Colonic mucosa (tissue), 4 donors: ENCODE measurements around the gene ZBTB38. TPM values are rescaled to one million over a fixed set of nuclear protein-coding genes. Genes with fewer than 3 reads are reported as not detected.

ENCODE experiments used
- DNase-seq: peaks from one replicate; pipeline ENCODE4 v3.0.0-alpha.2; 2020
- H3K27ac ChIP-seq: fragments of 200-600 bp; one replicate; pipeline ENCODE4 v1.8.0; 2021
- H3K27me3 ChIP-seq: fragments of 200-600 bp; one replicate; pipeline ENCODE4 v1.8.0; 2021
- H3K36me3 ChIP-seq: fragments of 200-600 bp; one replicate; pipeline ENCODE4 v1.8.0; 2021
- H3K4me1 ChIP-seq: fragments of 200-600 bp; one replicate; pipeline ENCODE4 v1.8.0; 2021; ENCODE audit warnings: mild to moderate bottlenecking
- H3K4me3 ChIP-seq: fragments of 200-600 bp; one replicate; pipeline ENCODE4 v1.8.0; 2021
- H3K9ac ChIP-seq, 2 donors: one replicate each; pipeline ENCODE4 v1.7.0; 2013; ENCODE audit warnings: control low read depth in 2 of 2, low read depth in 2 of 2, low read length in 2 of 2
- H3K9me3 ChIP-seq: fragments of 200-600 bp; one replicate; pipeline ENCODE4 v1.8.0; 2021
- CTCF ChIP-seq: fragments of 200-600 bp; IDR thresholded peaks from one replicate; pipeline ENCODE4 v1.8.0; 2022; ENCODE audit warnings: antibody characterized with exemption, mild to moderate bottlenecking
- intact Hi-C: fragments of 100-400 bp; cut with DNase I; formaldehyde crosslinking; loops from one replicate; pipeline ENCODE4 v1.14.1; 2022
- total RNA-seq, 2 donors: library from RNA; stranded (reverse); fragmentation: NEBNext Ultra II Directional in 1 of 2; extraction: Animal tissue kit (Norgen Biotek cat#: 25700) in 1 of 2; gene quantifications; one replicate each; pipeline ENCODE4 v1.2.1, GENCODE V29; 2021
- donor health status: healthy.
- donor health status: DM: no; HTN: no; CAD: no.
- donor health status: DM: no; HTN: no; CAD: no.

ZBTB38 gene
- total RNA-seq, 2 donors from 2014 or later, result 95.5 to 112 TPM

DNA sequence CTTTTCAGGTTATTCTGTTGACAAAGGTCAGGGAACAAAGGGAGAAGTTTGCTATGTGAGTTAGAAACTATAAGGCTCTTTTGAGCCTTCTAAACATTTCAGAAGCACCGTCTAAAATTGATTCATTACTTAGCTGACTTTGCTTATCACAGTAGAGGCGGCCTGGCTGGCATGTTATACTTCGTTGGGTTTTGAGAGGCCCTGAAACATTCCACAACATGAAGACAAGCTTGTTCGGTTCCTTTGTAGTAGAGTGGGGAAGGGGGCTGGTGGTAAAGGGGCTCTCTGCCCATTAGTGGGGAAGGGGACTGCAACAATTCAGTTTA is 23.6 kb downstream of the ZBTB38 start:
- Histone ChIP-seq H3K4me1 (peaks cover 7% of the 10 kb centered on the region), H3K36me3 (no peaks in the 10 kb centered on the region)

GRCh38 chr3:141392416-141392815 is 24.1 kb downstream of the ZBTB38 start:
- intact Hi-C loops, result no loop called here
- H3K27me3 ChIP-seq, result no peaks in the 10 kb centered on the region
- H3K4me3 ChIP-seq, result no peak overlapping the region
- peaks cover 7% of the 10 kb centered on the region for H3K4me1 ChIP-seq
- DNase-seq, result no peak
- no peak overlapping the region for H3K27ac ChIP-seq
- H3K9me3 ChIP-seq, result no peaks in the 10 kb centered on the region
- TF ChIP-seq CTCF, result no peak
- no peaks in the 10 kb centered on the region for H3K36me3 ChIP-seq
- H3K9ac ChIP-seq, result no peak overlapping the region

More for the DNA sequence above, 23.6 kb downstream of the ZBTB38 start:
- DNase-seq, result no peak
- Histone ChIP-seq H3K9me3 (no peaks in the 10 kb centered on the region), H3K9ac (no peak overlapping the region), H3K27ac (no peak overlapping the region), H3K27me3 (no peaks in the 10 kb centered on the region), H3K4me3 (no peak overlapping the region)
- TF ChIP-seq CTCF, result no peak
- intact Hi-C loops, result no loop called here

DNA sequence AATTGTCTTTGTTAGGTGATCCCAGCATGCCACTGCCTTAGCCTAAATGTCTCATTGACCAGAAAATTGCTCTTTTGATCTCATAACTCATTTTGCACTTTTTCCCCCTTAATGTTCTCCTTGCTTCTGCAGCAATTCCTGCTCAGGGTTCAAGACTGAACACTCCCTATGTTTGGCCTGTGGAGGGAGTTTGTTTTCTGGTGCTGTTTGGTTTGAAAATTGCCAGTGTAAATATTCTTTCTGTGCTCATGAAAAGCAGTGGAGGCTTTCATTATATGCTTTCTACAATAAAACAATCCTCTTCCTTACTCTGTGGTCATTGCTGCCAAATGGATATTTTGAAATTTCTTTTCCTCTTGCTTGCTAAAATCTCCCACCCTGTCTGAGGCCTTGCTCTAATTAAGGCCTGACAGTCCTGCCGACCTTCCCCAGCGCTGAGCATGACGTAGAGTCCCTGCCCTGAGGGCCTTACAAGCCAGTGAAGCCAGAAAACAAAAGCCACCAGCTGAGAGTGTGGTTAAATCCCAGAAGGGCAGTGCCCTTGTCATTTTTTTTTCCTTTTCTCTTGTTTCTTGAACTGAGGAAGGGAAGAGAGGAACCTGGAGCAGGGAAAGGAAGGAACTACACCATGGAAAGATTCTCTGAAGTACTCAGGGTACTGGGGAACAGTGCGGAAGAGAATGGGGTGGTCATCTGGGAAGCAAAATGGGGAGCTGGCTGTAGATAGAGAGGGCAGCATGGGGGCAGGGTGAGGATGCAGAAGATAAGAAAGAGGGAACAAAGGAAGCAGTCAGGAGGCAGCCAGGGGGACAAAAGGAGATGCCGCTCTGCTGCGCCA is 24.8 kb downstream of the ZBTB38 start:
- no peak for TF ChIP-seq CTCF
- intact Hi-C loops, result no loop called here
- no peak overlapping the region for H3K4me3 ChIP-seq
- H3K27me3 ChIP-seq, result no peaks in the 10 kb centered on the region
- H3K9ac ChIP-seq, result no peak overlapping the region
- H3K9me3 ChIP-seq, result no peaks in the 10 kb centered on the region
- DNase-seq, result peak; percentile 17
- H3K27ac ChIP-seq, result no peak overlapping the region
- peaks cover 7% of the 10 kb centered on the region for H3K4me1 ChIP-seq
- H3K36me3 ChIP-seq, result no peaks in the 10 kb centered on the region

DNA sequence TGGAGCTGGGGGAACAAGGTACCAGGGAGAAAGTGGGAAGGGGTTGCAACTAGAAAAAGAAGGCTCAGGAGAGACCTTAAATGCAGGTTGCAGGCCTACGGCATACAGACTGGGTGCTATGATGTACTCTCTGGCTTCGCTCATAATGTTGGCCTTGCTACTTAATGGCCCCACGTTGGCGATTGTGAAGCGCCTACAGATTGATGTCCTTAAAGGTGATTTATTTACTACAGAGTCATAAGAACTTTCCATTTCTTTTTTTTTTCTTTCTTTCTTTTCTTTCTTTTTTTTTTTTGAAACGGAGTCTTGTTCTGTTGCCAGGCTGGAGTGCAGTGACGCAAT is 25.4 kb downstream of the ZBTB38 start:
- H3K27me3 ChIP-seq, result no peaks in the 10 kb centered on the region
- intact Hi-C loops, result no loop called here
- H3K9me3 ChIP-seq, result no peaks in the 10 kb centered on the region
- no peak overlapping the region for H3K4me3 ChIP-seq
- no peak overlapping the region for H3K9ac ChIP-seq
- H3K36me3 ChIP-seq, result no peaks in the 10 kb centered on the region
- DNase-seq, result no peak
- peaks cover 7% of the 10 kb centered on the region for H3K4me1 ChIP-seq
- TF ChIP-seq CTCF, result no peak
- no peak overlapping the region for H3K27ac ChIP-seq

DNA sequence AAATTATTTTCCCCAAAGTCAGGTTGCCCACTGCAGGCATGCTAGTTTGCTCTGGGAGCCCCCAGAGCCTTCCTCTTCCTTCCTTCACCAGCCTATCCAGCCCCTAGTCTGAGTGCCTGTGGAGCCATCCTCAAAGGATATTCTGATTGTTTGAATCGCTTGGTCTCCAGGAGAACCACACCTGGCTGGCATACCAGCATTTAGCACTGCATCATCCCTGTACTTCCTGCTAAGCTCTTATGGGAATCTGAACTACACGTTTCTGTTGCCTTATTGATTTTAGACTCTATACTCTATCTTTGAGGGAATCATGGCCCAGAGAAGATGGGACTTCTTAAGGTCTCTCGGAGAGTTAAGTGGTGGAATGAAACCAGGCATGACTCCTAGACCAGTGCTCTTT is 26.3 kb downstream of the ZBTB38 start:
- peak overlapping the region; percentile 45 for H3K27ac ChIP-seq
- TF ChIP-seq CTCF, result no peak
- H3K9ac ChIP-seq, result no peak overlapping the region
- H3K4me3 ChIP-seq, result no peak overlapping the region
- no peak for DNase-seq
- H3K4me1 ChIP-seq, result peaks cover 7% of the 10 kb centered on the region
- intact Hi-C loops, result no loop called here
- no peaks in the 10 kb centered on the region for H3K36me3 ChIP-seq
- H3K27me3 ChIP-seq, result no peaks in the 10 kb centered on the region
- no peaks in the 10 kb centered on the region for H3K9me3 ChIP-seq
